Skeletal muscle tissue (tissue), 4 donors: ENCODE results near the gene ADNP2. TPM values are rescaled to one million over a fixed set of nuclear protein-coding genes. Genes with fewer than 3 reads are reported as not detected.

Experiments used
- H3K27ac ChIP-seq: one replicate; pipeline ENCODE4 v1.7.0; 2013; ENCODE audit warnings: mild to moderate bottlenecking, low read depth, low read length, inconsistent platforms
- H3K27me3 ChIP-seq, 3 donors: one replicate each; pipeline ENCODE4 v1.7.0; 2013; ENCODE audit warnings: low read length in 3 of 3; ENCODE audit not compliant: control insufficient read depth in 3 of 3, insufficient read depth in 3 of 3
- H3K36me3 ChIP-seq, 3 donors: one replicate each; pipeline ENCODE4 v1.7.0; 2013; ENCODE audit warnings: low read length in 3 of 3; ENCODE audit not compliant: control insufficient read depth in 3 of 3, insufficient read depth in 3 of 3
- H3K4me1 ChIP-seq, 3 donors: one replicate each; pipeline ENCODE4 v1.7.0; 2013; ENCODE audit warnings: low read length in 3 of 3, mild to moderate bottlenecking in 3 of 3; ENCODE audit not compliant: control insufficient read depth in 3 of 3, insufficient read depth in 3 of 3
- H3K4me3 ChIP-seq, 3 donors: one replicate each; pipeline ENCODE4 v1.7.0; 2013; ENCODE audit warnings: low read length in 3 of 3
- H3K9ac ChIP-seq, 3 donors: one replicate each; pipeline ENCODE4 v1.7.0; 2013; ENCODE audit warnings: low read length in 3 of 3, mild to moderate bottlenecking in 3 of 3, moderate library complexity in 2 of 3, low read depth in 1 of 3
- H3K9me3 ChIP-seq, 3 donors: one replicate each; pipeline ENCODE4 v1.7.0; 2013; ENCODE audit warnings: low read length in 3 of 3; ENCODE audit not compliant: control insufficient read depth in 3 of 3
- total RNA-seq: library from RNA; depleted of rRNA; stranded (reverse); fragments of >200 nt; gene quantifications from one replicate; pipeline ENCODE4 v1.2.3, GENCODE V29; 2014
- donor health status: Osteomylitis.

ADNP2 gene
- total RNA-seq, 1 donor from 2014 or later, result 8.4 TPM

DNA sequence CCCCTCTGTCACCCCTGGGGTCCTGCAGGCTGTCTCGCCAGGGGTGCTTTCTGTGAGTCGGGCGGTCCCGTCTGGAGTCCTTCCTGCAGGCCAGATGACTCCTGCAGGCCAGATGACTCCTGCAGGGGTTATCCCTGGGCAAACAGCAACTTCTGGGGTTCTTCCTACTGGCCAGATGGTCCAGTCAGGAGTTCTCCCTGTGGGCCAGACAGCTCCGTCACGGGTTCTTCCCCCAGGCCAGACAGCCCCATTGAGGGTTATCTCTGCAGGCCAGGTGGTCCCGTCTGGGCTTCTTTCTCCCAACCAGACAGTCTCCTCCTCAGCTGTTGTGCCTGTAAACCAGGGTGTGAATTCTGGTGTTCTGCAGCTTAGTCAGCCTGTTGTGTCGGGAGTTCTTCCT lies 27.6 kb downstream of the ADNP2 start:
- no peak overlapping the region for H3K27ac ChIP-seq

DNA sequence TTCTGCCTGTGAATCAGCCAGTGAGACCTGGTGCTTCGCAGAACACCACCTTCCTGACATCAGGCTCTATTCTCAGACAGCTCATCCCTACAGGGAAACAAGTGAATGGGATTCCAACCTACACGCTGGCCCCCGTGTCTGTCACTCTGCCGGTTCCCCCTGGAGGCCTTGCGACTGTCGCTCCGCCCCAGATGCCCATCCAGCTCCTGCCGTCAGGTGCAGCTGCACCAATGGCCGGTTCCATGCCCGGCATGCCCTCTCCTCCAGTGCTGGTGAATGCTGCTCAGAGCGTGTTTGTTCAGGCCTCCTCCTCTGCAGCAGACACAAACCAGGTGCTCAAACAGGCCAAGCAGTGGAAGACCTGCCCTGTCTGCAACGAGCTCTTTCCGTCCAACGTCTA lies 28.1 kb downstream of the ADNP2 start:
- Histone ChIP-seq H3K36me3 (peaks cover 24 to 36% (median 34%) of the 10 kb centered on the region in 3 donors), H3K27me3 (no peaks in the 10 kb centered on the region), H3K4me1 (no peaks in the 10 kb centered on the region), H3K27ac (no peak overlapping the region), H3K4me3 (no peak overlapping the region), H3K9ac (no peak overlapping the region), H3K9me3 (no peaks in the 10 kb centered on the region)

More for the DNA sequence above, 27.6 kb downstream of the ADNP2 start:
- Histone ChIP-seq H3K9me3 (no peaks in the 10 kb centered on the region), H3K9ac (no peak overlapping the region), H3K36me3 (peaks cover 24 to 36% (median 34%) of the 10 kb centered on the region in 3 donors), H3K4me3 (no peak overlapping the region), H3K27me3 (no peaks in the 10 kb centered on the region), H3K4me1 (no peaks in the 10 kb centered on the region)

DNA sequence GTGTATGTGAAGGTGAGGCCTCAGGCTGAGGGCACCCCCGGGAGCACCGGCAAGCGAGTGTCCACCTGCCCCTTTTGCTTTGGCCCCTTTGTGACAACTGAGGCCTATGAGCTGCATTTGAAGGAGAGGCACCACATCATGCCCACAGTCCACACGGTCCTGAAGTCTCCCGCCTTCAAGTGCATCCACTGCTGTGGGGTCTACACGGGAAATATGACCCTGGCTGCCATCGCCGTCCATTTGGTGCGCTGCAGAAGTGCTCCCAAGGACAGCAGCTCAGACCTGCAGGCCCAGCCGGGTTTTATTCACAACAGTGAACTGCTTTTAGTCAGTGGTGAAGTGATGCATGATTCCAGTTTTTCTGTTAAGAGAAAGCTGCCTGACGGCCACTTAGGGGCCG lies 28.9 kb downstream of the ADNP2 start:
- H3K27ac ChIP-seq, result no peak overlapping the region
- no peak overlapping the region for H3K4me3 ChIP-seq
- no peaks in the 10 kb centered on the region for H3K9me3 ChIP-seq
- H3K27me3 ChIP-seq, result no peaks in the 10 kb centered on the region
- H3K4me1 ChIP-seq, result no peaks in the 10 kb centered on the region
- H3K9ac ChIP-seq, result no peak overlapping the region
- peaks cover 24 to 36% (median 34%) of the 10 kb centered on the region in 3 donors for H3K36me3 ChIP-seq

DNA sequence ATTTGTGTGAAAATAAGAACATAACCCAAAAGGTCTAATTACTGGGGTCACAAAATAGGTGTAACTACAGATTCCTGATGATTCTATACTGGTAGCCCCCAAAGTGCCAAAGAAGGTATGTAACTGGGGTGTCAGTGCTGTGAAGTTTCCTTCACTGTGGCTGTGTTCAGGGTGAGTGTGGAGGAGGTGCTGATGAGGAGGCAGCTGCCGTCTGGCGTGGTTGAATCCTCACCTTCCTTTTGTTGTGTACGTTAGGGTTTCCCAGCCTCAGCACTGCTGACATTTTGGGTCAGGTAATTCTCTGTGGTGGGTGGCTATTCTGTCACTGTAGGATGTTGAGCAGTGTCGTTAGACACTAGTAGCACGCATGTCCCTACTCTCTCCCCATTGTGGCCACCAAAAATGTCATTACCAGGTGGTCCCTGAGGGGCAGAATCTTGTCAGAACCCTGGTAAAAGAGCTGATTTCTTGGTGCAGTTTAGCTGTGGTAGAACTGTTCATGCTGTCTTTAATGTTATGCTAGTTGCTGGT lies 31.5 kb downstream of the ADNP2 start:
- Histone ChIP-seq H3K9me3 (no peaks in the 10 kb centered on the region), H3K4me1 (no peaks in the 10 kb centered on the region), H3K27ac (no peak overlapping the region), H3K9ac (no peak overlapping the region), H3K36me3 (peaks cover 24 to 27% (median 24%) of the 10 kb centered on the region in 3 donors), H3K27me3 (no peaks in the 10 kb centered on the region), H3K4me3 (no peak overlapping the region)

DNA sequence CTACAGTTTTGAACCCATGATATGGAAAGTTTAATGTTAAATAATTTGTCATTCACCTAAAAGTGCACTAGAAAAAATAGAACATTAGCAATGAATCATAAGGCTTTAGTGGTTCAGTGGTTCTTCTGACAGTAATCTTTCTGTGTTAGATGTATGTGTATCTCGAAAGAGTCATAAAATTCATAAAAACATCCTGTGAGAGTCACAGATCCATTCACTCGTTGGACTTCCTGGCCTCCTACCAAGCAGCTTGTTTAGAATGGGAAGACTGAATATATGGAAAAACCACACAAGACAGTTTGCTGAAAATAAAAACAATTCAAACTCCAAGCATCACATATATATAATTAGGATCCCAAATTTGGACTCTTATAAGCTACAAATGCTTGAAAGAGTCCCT lies 34.8 kb downstream of the ADNP2 start:
- Histone ChIP-seq H3K27ac (no peak overlapping the region), H3K4me1 (peaks cover 8 to 14% (median 11%) of the 10 kb centered on the region in 3 donors), H3K4me3 (no peak overlapping the region), H3K36me3 (peaks cover 3 to 8% (median 6%) of the 10 kb centered on the region in 3 donors), H3K9me3 (no peaks in the 10 kb centered on the region), H3K9ac (no peak overlapping the region), H3K27me3 (no peaks in the 10 kb centered on the region)

DNA sequence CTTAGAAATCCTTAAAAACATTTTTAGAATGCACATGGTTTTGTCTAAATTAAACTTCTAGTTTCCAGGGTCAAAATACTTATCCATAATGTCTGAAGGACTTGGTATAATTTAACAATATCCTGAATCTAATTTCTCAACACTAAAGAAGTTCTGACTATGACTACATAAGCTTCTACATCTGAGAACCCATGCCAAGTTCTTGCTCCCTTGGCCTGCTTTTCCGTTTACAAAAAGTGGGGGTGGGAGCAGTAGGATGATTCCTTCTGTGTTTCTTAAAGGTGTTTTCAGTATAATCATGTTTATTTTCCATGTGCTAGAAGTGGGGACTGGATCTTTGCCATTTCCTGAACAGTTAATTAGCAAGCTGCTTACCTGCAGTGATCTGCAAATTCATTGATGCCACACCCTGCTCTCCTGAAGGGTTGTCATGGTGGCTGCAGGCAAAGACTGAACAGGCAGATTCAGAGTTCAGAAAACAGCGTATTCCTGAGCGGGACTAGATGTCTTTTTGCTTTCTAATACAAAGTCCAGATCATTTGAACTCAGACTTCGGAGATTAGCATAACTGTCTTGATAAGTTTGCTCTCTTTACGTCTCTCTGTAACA lies 36.2 kb downstream of the ADNP2 start:
- Histone ChIP-seq H3K27me3 (no peaks in the 10 kb centered on the region), H3K4me1 (peaks cover 10 to 16% (median 11%) of the 10 kb centered on the region in 3 donors), H3K4me3 (no peak overlapping the region), H3K27ac (no peak overlapping the region), H3K9ac (no peak overlapping the region), H3K36me3 (peaks cover 0 to 3% (median 0%) of the 10 kb centered on the region in 3 donors), H3K9me3 (no peaks in the 10 kb centered on the region)

DNA sequence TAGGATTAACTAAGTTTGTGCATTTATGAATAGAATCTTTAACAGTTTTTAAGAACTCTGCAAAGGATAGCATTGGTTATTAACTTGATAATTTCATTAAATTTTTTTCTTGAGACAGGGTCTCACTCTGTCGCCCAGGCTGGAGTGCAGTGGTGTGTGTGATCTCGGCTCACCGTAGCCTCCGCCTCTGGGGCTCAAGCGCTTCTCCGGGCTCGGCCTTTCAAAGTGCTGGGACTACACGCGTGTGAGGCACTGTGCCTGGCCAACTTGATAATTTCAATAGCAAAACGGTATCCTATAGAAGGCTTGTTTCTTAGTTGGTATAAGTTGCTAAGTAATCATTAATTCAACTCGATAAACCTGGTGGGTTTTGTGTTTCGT lies 38.0 kb downstream of the ADNP2 start:
- H3K27me3 ChIP-seq, result no peaks in the 10 kb centered on the region
- H3K27ac ChIP-seq, result no peak overlapping the region
- peaks cover 10 to 16% (median 11%) of the 10 kb centered on the region in 3 donors for H3K4me1 ChIP-seq
- no peaks in the 10 kb centered on the region for H3K36me3 ChIP-seq
- H3K4me3 ChIP-seq, result peak overlapping the region; percentile 74 to 92 (median 85)
- H3K9ac ChIP-seq, result peak overlapping the region; percentile 57 to 72 (median 65)
- no peaks in the 10 kb centered on the region for H3K9me3 ChIP-seq

DNA sequence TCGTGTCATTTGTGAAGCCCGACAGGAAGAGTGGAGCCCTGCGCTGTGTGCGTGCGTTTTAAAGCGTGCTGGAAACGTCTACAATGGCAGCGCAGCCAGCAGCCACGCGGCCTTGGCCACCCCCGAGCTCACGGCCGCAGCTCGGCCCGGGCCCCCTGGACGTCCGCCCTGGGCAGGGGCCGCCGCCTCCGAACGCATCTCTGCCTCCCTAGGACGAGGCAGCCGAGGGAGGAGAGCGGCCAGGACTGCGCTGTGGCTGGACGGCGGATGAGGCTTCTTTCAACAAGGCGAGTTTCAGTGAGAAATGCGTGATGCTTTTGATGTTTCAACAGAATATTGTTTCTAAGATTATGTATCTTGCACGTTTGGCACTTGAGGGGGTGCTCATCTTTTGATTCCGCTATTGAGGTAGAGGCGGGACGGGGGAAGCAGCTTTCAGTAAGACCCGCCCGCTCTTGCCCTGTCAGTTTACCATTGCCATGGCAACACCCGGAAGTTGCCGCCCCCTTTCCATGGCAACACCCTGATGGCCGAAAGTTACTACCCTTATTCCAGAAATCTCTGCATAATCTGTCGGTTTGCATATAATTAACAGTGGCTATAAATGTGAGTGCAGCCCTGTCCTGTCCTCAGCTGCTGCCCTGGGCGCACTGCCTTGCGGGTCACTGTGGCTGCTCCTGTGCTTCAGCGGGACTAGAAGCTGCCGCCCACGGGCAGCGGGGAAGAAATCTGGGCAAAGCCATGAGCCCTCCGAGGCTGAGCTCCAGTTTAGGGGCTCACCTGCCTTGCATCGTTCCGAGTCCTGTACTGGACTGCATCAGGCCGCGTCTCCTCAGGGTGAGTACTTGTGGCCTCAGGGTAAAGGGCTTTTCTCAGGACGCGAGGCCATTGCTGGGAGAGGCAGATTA lies 38.6 kb downstream of the ADNP2 start:
- no peaks in the 10 kb centered on the region for H3K27me3 ChIP-seq
- H3K9me3 ChIP-seq, result no peaks in the 10 kb centered on the region
- H3K27ac ChIP-seq, result no peak overlapping the region
- no peaks in the 10 kb centered on the region for H3K36me3 ChIP-seq
- peak overlapping the region; percentile 57 to 72 (median 65) for H3K9ac ChIP-seq
- H3K4me1 ChIP-seq, result peaks cover 10 to 16% (median 11%) of the 10 kb centered on the region in 3 donors
- peak overlapping the region; percentile 74 to 92 (median 85) for H3K4me3 ChIP-seq

DNA sequence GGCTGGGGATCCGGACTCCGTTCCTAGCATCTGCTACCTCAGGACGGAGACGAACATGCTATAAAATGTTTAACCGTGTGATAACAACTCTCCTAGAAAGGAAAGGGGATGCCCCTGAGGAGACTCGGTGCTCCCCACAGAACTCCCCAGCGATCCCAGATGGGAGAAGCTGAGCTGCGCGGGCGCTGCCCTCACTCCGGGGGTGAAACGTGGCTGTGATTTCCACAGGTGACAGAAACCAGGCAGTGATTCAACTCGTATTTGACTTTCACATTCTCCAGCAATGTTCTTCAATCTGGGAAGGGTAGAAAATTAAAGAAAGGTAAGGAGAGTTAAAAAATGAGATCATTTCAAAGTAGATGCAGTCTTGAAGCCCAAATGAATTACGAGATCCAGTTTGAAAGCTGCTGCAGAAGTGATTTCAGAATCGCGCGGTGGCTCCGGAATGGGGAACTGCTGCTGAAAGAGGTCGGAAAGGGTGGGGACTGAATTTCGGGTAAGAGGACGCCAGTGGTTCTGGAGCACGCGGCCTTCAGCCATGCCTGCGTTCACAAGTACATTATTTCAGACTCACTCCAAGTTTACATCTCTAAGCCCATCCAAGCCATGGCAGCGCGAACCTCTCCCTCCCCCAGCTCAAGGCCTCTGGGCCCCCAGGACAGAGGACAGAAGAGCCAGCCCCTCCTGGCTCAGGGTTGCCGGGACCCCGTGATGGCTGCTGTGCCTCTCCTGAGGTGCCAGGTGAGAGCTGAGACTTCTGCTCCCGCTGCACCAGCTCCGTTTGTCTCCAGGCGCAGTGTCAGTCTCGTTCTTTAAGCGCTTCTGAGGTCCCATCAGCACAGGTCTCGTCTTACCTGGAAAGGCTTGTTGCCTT lies 39.5 kb downstream of the ADNP2 start:
- Histone ChIP-seq H3K4me1 (peaks cover 10 to 16% (median 11%) of the 10 kb centered on the region in 3 donors), H3K9ac (peak overlapping the region; percentile 57 to 72 (median 63)), H3K36me3 (no peaks in the 10 kb centered on the region), H3K27ac (no peak overlapping the region), H3K9me3 (no peaks in the 10 kb centered on the region), H3K27me3 (no peaks in the 10 kb centered on the region), H3K4me3 (peak overlapping the region; percentile 74 to 92 (median 85))
